AG08396 (cell line): Measurements from ENCODE around the gene E2F2.

Experiments
- DNase-seq: peaks from one replicate; pipeline ENCODE4 v3.0.0; 2012; ENCODE audit warnings: low spot score, mixed read lengths

E2F2 gene

GRCh38 chr1:23483321-23484252, 47.4 kb downstream of the E2F2 start, which contains the start of gene ASAP3:
Gene ASAP3, minus strand, starts transcription at chr1:23484179. Its CDS starts 46 bp downstream, at chr1:23484133.
- DNase-seq = peak; percentile 33

DNA sequence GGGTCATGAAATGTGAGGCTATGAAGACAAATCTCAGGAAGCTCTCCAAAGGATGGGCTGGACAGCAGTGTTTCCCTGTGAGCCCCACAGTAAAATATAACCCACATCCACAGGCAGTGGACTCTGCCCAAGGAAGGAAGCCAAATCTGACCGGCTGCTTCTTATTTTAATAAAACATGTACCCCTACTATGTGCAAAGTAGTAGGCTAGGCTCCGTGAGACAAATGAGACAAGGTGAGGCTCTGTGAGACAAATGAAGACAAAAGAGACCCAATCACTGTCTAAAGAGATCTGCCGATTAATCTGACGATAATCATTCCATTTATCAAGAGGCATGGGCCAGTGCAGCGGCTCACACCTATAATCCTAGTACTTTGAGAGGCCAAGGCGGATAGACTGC, 49.1 kb downstream of the E2F2 start:
- DNase-seq = no peak

- no peak for DNase-seq
Observed at GRCh38 chr1:23481026-23481597, 49.9 kb downstream of the E2F2 start.

DNA sequence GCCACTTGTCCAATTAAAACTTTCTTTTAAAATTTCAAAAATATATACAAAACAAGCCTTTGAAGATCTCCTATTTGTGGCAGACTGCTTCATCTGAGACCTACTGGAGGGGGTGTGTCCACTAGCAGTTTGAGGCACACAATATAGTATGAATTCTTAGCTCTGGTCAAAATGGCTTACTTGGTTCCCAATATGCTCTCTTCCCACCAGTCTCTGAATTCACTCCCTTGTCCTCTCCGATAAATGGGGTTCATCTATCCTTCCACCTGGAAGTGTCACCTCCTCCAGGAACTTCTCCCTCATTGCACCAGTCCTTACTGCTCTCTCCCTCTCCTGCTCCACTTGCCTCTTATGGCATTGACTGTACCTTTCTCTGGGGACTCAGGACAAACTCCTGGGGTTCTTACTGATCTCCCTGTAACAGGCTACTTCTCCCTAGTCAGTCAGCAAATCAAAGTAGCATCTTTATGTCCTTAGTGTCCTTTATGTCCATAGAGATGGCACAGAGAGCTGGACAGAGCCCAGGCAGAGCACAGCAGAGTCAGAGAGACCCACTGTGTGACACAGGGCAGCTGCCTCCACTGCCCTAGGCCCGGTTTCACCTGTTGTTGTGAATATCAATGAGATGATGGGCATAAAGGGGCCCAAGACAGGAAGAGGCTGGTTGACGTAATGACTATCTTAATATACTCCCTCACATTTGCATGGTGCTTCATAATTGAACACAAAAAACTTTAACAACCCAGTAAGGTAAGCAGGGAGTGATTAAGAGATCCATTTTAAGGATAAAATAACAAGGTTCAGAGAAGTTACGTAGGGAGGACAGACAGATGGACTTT, 50.6 kb downstream of the E2F2 start:
- no peak for DNase-seq

DNA sequence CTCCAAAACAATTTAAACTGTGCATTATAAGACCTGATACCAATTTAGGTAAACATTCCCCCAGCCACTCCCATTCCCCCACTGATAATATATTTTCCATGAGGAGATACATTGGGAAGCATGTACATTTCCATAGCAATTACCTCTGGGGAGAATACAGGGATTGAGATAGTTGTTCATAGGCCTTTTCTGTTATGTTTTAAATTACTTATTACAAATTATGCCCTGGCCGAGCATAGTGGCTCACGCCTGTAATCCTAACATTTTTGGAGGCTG, 51.4 kb downstream of the E2F2 start:
- DNase-seq = no peak

DNA sequence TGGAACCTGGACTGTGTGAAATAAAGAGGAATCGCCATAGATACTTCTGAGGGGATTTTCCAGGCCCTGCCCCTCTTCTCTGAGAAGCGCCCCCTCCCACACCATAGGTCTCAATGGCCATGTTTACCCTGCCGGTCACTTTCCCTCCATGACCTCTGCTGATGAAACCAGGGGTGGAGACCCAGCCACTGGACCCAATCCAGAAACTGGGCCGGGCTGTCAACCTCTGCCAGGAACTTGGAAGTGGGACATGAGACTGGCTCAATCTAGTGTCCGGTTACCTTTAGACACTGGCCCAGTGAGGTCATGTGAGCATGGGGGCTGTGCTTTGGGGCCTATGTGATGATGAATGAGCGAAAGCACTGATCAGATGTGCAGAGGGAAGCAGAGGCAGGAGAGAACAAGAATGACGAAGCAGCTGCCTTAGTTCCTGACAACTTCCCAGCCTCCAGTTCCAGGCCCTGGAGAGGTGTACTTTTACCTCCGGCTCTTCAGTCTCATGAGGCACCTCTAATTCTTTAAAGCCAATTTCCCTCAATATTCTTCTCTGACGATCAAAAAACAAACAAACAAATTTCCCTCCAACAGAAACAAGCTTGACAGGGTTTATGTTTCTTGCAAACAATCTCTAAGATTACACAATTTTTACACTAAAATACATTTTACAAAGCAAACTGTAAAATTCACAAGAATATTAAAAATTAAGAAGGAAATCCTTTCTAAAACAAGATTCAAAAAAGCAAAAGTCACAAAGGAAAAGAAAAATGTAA, 52.0 kb downstream of the E2F2 start:
- DNase-seq = peak; percentile 56

DNA sequence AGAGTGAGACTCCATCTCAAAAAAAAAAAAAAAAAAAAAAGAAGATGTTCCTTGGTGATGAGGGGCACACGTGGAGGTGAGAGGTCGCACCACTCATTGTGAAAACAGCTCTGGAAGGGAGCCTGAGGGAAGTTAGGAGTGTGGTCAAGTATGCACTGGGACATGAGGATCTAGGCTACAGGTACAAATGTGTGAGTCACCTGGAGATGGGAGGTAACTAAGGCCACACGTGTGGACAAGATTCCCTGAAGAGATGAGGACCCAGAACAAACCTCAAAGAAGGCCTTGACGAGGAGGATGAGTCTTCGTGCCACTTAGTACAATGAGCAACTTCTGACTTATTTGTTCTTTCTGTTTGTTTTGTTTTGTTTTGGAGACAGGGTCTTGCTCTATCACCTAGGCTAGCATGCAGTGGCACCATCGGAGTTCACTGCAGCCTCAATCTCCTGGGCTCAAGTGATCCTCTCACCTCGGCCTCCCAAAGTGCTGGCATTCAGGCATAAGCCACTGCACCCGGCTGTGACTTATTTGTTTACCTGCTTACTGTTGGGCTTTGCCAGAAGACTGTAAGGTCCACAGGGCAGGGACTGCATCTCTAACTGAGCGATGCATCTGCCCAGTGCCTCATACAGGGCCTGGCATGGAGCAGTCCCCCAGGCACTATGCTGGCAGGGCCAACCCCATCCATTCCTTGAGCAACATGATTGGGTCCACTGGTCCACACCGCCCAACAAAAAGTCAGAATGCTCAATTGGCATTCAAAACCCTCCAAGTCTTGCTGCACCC, 53.5 kb downstream of the E2F2 start:
- no peak for DNase-seq

DNA sequence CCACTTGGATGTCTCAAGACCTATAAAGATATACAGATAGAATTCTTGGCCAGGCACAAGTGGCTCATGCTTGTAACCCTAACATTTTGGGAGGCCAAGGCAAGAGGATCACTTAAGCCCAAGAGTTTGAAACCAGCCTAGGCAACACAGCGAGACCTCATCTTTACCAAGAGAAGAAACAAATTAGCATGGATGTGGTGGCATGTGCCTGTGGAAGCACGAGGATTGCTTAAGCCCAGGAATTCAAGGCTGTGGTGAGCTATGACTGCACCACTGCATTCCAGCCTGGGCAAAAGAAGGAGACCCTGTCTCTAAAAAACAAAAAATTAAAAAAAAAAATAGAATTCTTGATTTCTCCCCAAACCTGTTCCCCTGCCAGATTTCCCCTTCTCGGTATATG, 55.4 kb downstream of the E2F2 start:
- DNase-seq = no peak

- peak; percentile 62 for DNase-seq
Observed at GRCh38 chr1:23475134-23475628, 55.9 kb downstream of the E2F2 start.

DNA sequence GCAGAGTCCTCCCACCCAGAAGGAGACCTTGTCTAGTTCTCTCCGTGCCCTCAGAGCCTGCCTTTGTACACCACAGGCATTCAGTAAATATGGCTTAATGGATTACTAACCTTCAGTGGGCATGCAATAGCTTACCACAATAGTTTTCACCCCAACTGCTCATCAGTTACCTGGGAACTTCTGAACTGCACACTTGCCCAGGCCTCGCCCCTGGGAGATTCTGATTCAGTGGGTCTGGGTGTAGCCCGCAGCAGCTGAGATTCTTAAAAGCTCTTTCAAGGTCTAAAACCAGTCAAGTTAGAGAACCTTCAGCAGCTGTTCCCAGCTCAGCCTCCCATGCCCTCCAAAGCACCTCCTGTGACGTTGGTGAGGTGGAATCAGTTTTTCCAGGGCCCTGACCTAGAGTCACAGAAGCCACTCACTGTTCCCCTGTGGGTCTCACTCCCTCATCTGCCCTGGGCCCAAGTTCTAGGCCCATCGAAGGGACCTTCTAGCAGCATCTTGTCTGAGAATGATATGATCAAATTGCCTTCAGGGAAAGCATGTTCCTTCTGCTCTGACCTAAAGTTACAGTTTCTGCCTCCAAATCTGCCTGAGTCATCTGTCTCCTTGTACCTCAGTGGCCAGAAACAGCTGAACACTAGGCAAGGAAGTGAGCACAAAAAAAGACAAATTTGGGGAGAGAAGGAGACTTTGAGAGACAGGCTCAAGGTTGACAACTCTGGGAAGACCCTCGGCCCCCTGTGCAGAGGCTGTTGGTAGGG, 57.8 kb downstream of the E2F2 start:
- DNase-seq = no peak

- no peak for DNase-seq
Observed at GRCh38 chr1:23472351-23473036, 58.5 kb downstream of the E2F2 start.

- no peak for DNase-seq
Observed at GRCh38 chr1:23471473-23472075, 59.5 kb downstream of the E2F2 start.

DNA sequence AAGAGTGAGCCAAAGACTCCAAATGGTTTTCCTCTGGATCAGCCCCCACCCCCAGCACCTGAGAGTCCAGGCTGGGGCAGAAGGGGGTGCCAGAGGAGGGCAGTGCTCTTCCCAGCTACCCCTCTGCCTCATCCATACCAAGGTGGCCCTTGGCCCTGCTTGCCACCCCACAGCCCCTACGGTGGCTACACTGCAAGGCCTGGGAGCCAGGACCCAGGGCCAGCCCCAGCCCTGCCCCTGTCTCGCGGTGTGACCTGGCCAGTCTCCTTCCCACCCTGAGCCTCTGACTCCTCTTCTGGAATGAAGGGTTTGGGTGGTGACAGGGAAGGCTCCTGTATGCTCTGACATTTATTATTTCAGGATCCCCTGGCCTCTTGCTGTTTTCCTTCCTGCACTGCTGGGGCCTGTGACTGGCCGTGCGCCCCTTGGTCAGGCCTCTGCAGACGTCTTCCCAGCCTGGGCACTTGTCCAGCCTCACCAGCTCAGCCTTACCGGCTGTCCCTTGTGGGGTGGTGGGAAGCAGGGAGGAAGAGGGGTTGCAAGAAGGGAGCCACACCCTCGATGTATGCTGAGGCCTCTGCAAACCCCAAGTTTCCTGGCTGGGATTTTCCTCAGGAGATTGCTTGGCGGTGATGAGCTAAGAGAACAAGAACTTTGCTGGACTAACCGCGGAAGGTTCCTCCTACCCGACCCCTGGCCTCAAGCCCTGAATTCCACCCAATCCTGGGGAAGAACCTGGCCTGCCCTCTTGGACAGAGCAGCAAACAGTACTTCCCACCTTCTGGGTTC, 60.6 kb downstream of the E2F2 start:
- peak; percentile 40 for DNase-seq

DNA sequence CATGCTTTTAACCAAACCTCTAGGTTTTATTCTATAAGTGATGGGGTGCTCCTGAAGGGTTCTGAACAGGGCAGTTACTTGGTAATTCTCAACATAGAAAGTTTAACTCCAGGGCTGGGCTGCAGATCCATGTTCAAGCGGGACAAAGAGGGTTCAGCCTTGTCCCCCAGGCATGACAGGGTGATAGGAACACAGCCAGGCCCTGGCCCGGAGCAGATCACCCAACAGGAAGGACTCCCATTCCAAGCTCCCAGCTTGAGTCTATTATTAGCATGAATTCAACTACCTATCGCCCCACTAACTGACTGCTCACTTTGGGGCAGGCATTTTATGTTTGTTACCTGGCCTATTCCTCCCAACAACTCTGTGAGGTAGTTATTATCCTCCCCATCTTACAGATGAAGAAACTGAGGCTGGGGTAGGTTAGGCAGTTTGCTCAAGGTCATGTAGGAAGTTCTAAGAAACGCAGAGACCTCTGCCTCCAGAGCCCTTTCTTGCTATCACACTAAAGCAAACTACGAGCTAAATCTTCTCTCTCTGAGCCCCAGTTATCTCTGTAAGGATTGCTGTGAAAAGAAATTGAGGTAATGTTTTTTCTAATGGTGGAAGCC, 61.6 kb downstream of the E2F2 start:
- no peak for DNase-seq

- DNase-seq = no peak
Observed at GRCh38 chr1:23466423-23466989, 64.5 kb downstream of the E2F2 start.

- DNase-seq = no peak
Observed at GRCh38 chr1:23463286-23463685, 67.7 kb downstream of the E2F2 start.

DNA sequence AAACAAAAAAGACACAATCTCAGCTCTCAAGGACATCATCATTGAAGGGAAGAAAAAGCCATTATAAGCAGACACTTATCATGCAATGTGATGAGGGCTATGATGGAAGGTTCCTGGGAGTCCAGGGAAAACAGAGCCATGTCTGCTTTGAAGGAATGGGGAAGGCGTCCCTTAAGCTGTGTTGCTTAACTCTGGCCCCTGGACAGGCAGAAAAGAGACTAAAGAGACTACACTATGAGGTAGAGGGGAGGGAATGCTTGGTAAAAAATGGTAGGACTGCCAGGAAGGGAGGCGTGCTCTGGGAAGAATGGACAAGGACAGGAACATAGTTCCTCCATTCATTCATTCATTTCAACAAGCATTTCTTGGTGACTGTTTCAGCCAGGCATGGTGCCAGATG, 68.3 kb downstream of the E2F2 start:
- DNase-seq = no peak

DNA sequence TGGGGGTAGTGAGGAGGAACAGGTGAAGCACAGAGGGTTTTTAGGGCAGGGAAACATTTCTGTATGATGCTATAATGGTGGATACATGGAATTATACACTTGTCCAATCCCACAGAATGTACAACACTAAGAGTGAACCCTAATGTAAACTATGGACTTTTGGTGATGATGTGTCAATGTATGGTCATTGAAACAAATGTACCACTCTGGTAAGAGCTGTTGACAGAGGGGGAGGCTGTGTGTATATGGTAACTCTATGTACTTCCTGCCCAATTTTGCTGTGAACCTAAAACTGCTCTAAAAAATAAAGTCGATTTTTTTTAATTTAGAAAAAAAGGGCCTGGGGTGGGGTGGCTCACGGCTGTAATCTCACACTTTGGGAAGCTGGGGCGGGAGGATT, 70.0 kb downstream of the E2F2 start:
- no peak for DNase-seq
